Measurements from ENCODE around the gene MGAT5B.

MGAT5B gene

DNA sequence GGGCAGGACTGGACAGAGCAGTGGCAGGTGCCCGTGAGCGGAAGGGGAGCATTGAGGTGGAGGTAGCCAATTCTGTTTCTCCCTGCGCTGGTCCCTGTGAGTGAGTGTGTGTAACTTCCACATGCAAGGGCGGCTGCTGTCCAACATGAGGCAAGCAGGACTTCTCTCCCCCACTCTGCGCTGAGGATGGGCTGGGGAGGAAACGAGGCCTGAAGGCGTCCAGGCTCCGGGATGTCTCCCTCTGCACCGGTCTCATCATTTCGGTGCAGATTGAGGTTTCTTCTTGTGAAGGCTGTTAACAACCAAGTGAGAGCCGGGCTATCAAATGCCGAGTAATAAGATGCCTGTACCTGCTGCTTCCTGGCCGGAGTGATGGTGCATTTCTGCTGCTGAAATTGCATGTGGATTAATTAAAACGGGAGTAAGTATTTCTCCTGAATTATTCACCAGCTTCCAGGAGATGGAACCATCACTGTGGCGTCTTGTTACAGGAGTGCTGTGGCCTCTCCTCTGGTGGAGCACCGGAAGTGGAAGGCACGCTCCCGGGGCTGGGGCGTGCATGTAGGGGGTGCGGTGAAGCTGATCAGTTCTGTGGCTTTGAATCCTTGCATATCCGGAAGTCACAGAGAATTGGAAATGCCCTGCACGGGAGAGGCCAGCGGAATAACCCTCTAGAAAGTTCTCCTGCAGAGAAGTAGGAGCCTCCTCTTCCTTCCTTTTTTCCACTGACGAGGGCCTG, 41.7 kb upstream of the MGAT5B start:
- TF ChIP-seq SIN3A (IDR thresholded peaks at IDR 0.05; ENCODE audit: borderline replicate concordance, insufficient read depth, low read length) (no peak), REST (IDR thresholded peaks at IDR 0.05; ENCODE audit: insufficient read depth in 1 of 2, low read depth in 2 of 2, low read length in 2 of 2) (peak; percentile 79 to 87), TAF1 (IDR thresholded peaks at IDR 0.05; ENCODE audit: borderline replicate concordance, insufficient read depth, low read length) (no peak), POLR2AphosphoS5 (IDR thresholded peaks at IDR 0.05; ENCODE audit: low read depth, low read length) (no peak), FOXP2 (optimal IDR thresholded peaks at IDR 0.05; ENCODE audit: borderline replicate concordance, extremely low read depth, extremely low read length, insufficient read depth) (no peak)

GRCh38 chr17:76827736-76828135, 40.5 kb upstream of the MGAT5B start:
- TF ChIP-seq FOXP2 (optimal IDR thresholded peaks at IDR 0.05; ENCODE audit: borderline replicate concordance, extremely low read depth, extremely low read length, insufficient read depth), result no peak
- no peak for TF ChIP-seq REST (IDR thresholded peaks at IDR 0.05; ENCODE audit: insufficient read depth in 1 of 2, low read depth in 2 of 2, low read length in 2 of 2)
- no peak for TF ChIP-seq POLR2AphosphoS5 (IDR thresholded peaks at IDR 0.05; ENCODE audit: low read depth, low read length)
- no peak for TF ChIP-seq TAF1 (IDR thresholded peaks at IDR 0.05; ENCODE audit: borderline replicate concordance, insufficient read depth, low read length)
- TF ChIP-seq SIN3A (IDR thresholded peaks at IDR 0.05; ENCODE audit: borderline replicate concordance, insufficient read depth, low read length), result no peak

GRCh38 chr17:76830987-76831715, 37.1 kb upstream of the MGAT5B start:
- TF ChIP-seq TAF1 (IDR thresholded peaks at IDR 0.05; ENCODE audit: borderline replicate concordance, insufficient read depth, low read length) (no peak), FOXP2 (optimal IDR thresholded peaks at IDR 0.05; ENCODE audit: borderline replicate concordance, extremely low read depth, extremely low read length, insufficient read depth) (no peak), REST (IDR thresholded peaks at IDR 0.05; ENCODE audit: insufficient read depth in 1 of 2, low read depth in 2 of 2, low read length in 2 of 2) (no peak), POLR2AphosphoS5 (IDR thresholded peaks at IDR 0.05; ENCODE audit: low read depth, low read length) (no peak), SIN3A (IDR thresholded peaks at IDR 0.05; ENCODE audit: borderline replicate concordance, insufficient read depth, low read length) (no peak)

DNA sequence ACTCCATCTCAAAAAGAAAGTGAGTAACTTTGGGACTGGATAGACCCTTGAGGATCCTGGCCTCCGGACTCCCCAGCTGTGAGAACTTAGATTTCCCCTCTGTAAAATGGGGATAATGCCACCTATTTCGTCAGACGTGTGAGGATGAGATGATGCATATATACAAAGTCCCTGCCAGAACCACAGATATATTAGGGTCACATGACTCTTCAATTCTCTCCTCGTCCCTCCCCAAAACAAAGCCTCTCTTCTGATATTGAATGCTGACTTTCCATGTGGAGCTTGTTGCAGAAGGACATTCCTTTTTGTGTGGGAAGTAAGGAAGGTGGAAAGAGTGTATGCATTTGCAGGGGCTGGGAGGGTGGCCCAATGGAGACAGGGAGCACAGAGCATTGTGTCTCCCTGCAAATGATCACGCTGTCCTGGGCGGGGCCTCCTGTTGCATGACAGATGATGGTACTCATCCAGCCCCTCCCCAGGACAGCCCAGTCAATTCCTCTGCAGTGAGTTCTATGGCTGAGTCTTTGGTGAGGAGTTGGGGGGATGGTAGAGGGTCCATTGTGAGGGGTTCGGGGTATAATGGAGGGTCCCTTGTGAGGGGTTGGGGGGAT, 35.1 kb upstream of the MGAT5B start:
- no peak for TF ChIP-seq POLR2AphosphoS5 (IDR thresholded peaks at IDR 0.05; ENCODE audit: low read depth, low read length)
- TF ChIP-seq TAF1 (IDR thresholded peaks at IDR 0.05; ENCODE audit: borderline replicate concordance, insufficient read depth, low read length), result no peak
- no peak for TF ChIP-seq SIN3A (IDR thresholded peaks at IDR 0.05; ENCODE audit: borderline replicate concordance, insufficient read depth, low read length)
- TF ChIP-seq REST (IDR thresholded peaks at IDR 0.05; ENCODE audit: insufficient read depth in 1 of 2, low read depth in 2 of 2, low read length in 2 of 2), result no peak
- TF ChIP-seq FOXP2 (optimal IDR thresholded peaks at IDR 0.05; ENCODE audit: borderline replicate concordance, extremely low read depth, extremely low read length, insufficient read depth), result no peak

Data from PFSK-1 (cell line).